Hematopoietic multipotent progenitor cell treated with erythropoietin and hydrocortisone succinate and interleukin-3 and kit ligand, for 17 days (in vitro differentiated cells): ENCODE data around the gene VASN.

ENCODE experiments used
- DNase-seq: peaks from one replicate; pipeline ENCODE4 v3.0.0-alpha.2; 2015; ENCODE audit warnings: low spot score

The VASN gene

GRCh38 chr16:4354512-4355409, 16.9 kb upstream of the VASN start:
- no peak for DNase-seq

GRCh38 chr16:4356820-4357219, 14.8 kb upstream of the VASN start:
- no peak for DNase-seq

- DNase-seq, result no peak
Measured at GRCh38 chr16:4358236-4358635, 13.4 kb upstream of the VASN start.

- DNase-seq, result peak; percentile 60
Measured at GRCh38 chr16:4358831-4359561, 12.7 kb upstream of the VASN start.

- no peak for DNase-seq
Measured at GRCh38 chr16:4359914-4360313, 11.7 kb upstream of the VASN start.

- no peak for DNase-seq
Measured at GRCh38 chr16:4360538-4361021, 11.1 kb upstream of the VASN start.

GRCh38 chr16:4361033-4361943, 10.4 kb upstream of the VASN start:
- DNase-seq, result no peak

- no peak for DNase-seq
Measured at GRCh38 chr16:4361944-4362311, 9.7 kb upstream of the VASN start.

- DNase-seq, result no peak
Measured at GRCh38 chr16:4362476-4363135, 9.0 kb upstream of the VASN start.

- DNase-seq, result no peak
Measured at GRCh38 chr16:4364196-4365013, 7.2 kb upstream of the VASN start.

GRCh38 chr16:4365014-4365406, 6.6 kb upstream of the VASN start:
- DNase-seq, result no peak

DNA sequence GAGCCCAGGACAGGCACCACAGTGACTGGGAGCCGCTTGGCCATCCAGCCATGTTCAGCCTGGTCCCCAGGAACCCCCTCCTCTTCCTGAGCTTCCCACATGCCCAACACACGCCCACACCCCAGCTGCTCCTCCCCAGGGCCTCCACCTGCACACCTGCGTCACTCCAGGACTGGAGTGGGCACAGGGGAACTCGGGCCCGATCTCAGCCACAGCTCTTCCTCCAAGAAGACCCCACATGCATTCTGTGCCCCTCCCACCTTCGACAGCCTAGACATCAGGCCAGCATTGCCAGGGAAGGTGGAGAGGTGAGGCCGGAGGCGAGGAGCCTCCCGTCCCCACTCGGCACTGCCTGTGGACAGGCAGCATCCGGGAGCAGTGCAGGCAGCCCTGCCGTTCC, 6.0 kb upstream of the VASN start:
- no peak for DNase-seq

- no peak for DNase-seq
Measured at GRCh38 chr16:4366016-4366415, 5.6 kb upstream of the VASN start.

DNA sequence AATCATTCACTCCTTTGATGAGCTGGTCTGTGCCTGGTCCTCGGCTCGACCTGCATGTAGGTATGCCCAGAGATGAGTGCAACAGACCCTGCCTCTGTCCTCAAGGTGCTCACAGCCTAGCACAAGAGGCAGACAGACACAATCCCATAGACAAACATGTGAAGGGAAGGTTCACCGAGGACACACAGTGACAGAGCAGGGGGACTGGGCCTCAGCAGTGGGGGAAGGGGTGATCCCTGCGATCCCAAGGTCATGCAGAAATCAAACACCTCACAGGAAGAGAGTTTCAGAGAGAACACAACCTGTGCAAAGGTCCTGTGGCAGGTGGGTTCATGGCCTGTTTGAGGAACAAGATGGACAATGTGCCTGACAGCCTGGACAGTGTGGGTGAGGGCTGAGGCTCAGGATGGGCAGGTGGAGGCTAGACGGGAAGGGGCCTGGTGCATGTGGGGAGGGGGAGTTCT, 4.2 kb upstream of the VASN start:
- no peak for DNase-seq

GRCh38 chr16:4369007-4369733, 2.5 kb upstream of the VASN start:
- DNase-seq, result no peak

DNA sequence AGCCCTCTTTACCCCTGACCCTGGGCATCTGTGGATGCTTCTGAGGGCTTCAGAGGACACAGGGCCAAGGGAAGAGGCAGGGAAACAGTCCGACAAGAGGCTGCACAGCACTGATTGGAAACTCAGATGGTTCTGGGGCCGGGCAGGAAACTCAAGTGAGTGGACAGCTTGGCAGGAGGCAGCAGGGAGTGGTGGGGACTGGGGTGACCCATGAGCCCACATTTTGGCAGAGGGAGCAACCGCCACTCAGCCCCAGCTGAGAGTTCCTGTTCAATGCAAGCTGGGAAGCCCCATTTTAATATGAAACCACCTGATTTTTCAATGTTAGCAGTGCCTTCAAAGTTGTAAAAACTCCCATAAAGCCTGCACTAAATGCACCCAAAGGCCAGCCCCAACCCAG, 1.5 kb upstream of the VASN start:
- DNase-seq, result no peak

GRCh38 chr16:4370570-4371356, 885 bp upstream of the VASN start:
- no peak for DNase-seq

DNA sequence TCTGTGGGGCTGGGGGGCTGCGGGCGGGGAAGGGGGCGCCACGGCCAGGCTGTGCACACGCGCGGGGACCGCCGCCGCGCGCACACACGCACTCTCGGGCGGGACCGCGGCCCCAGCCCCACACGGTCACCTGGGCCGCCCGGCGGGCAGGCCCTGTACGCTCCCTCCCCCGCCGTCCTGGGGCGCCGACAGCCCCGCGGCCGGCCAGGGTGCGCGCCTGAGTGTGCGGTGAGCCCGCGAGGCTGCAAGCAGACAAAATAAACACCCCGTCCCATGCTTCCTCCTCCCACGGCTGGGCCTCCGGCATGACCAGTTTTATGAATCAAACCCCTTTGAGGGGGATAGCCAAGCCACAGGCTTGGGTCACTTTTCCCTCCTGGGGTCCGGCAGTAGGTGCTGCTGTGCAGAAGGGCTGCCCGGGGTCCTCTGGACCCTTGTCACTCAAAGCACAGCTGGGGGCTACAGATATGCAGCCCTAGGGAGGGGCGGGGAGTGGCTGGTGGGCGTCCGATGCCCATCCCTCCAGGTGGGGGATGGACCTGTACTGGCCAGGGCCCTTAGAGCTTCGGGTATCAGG, 441 bp downstream of the VASN start:
- no peak for DNase-seq
